Measurements from ENCODE around the gene CLK4.

CLK4 gene

GRCh38 chr5:178573216-178573615 is 53.6 kb downstream of the CLK4 start:
- Histone ChIP-seq H3K4me3 (ENCODE audit: low read depth, low read length, poor library complexity, severe bottlenecking) (no peak overlapping the region), H3K9me2 (ENCODE audit: low read depth, low read length) (no peaks in the 10 kb centered on the region), H2AFZ (ENCODE audit: low read length) (no peak overlapping the region), H4K20me1 (ENCODE audit: insufficient read depth, low read length) (no peaks in the 10 kb centered on the region), H3K9ac (ENCODE audit: low read length) (no peak overlapping the region), H3K4me1 (ENCODE audit: insufficient read depth, low read length, severe bottlenecking) (no peaks in the 10 kb centered on the region), H3K4me2 (ENCODE audit: low read length) (no peak overlapping the region), H3K79me2 (ENCODE audit: insufficient read depth, low read length) (no peaks in the 10 kb centered on the region), H3F3A (ENCODE audit: insufficient read depth, low read length) (no peaks in the 10 kb centered on the region), H3K27ac (ENCODE audit: low read depth, low read length, poor library complexity, severe bottlenecking) (no peak overlapping the region), H3K27me3 (ENCODE audit: insufficient read depth, low read length) (no peaks in the 10 kb centered on the region; the same call in 1 of the 2 replicates), H3K9me3 (ENCODE audit: low read length) (no peaks in the 10 kb centered on the region; the same call in 1 of the 2 replicates), H3K36me3 (ENCODE audit: insufficient read depth, low read length) (no peaks in the 10 kb centered on the region; the same call in 1 of the 2 replicates)
- TF ChIP-seq CTCF (IDR thresholded peaks at IDR 0.05; ENCODE audit: low read length), result no peak
- no peak for TF ChIP-seq EZH2 (IDR thresholded peaks at IDR 0.05; ENCODE audit: borderline replicate concordance, low read length)

- no peaks in the 10 kb centered on the region for H4K20me1 ChIP-seq (ENCODE audit: insufficient read depth, low read length)
- H3K4me1 ChIP-seq (ENCODE audit: insufficient read depth, low read length, severe bottlenecking), result no peaks in the 10 kb centered on the region
- H3K9me2 ChIP-seq (ENCODE audit: low read depth, low read length), result no peaks in the 10 kb centered on the region
- H3K4me3 ChIP-seq (ENCODE audit: low read depth, low read length, poor library complexity, severe bottlenecking), result no peak overlapping the region
- H3K9me3 ChIP-seq (ENCODE audit: low read length), result no peaks in the 10 kb centered on the region; the same call in 1 of the 2 replicates
- no peaks in the 10 kb centered on the region for H3F3A ChIP-seq (ENCODE audit: insufficient read depth, low read length)
- H3K9ac ChIP-seq (ENCODE audit: low read length), result no peak overlapping the region
- no peaks in the 10 kb centered on the region; the same call in 1 of the 2 replicates for H3K36me3 ChIP-seq (ENCODE audit: insufficient read depth, low read length)
- no peak overlapping the region for H2AFZ ChIP-seq (ENCODE audit: low read length)
- H3K27me3 ChIP-seq (ENCODE audit: insufficient read depth, low read length), result no peaks in the 10 kb centered on the region; the same call in 1 of the 2 replicates
- no peaks in the 10 kb centered on the region for H3K79me2 ChIP-seq (ENCODE audit: insufficient read depth, low read length)
- no peak overlapping the region for H3K27ac ChIP-seq (ENCODE audit: low read depth, low read length, poor library complexity, severe bottlenecking)
- TF ChIP-seq EZH2 (IDR thresholded peaks at IDR 0.05; ENCODE audit: borderline replicate concordance, low read length) (no peak), CTCF (IDR thresholded peaks at IDR 0.05; ENCODE audit: low read length) (no peak)
- no peak overlapping the region for H3K4me2 ChIP-seq (ENCODE audit: low read length)
Measured at GRCh38 chr5:178572617-178573016, 54.2 kb downstream of the CLK4 start.

GRCh38 chr5:178569485-178569884 is 57.4 kb downstream of the CLK4 start:
- TF ChIP-seq CTCF (IDR thresholded peaks at IDR 0.05; ENCODE audit: low read length), result no peak
- TF ChIP-seq EZH2 (IDR thresholded peaks at IDR 0.05; ENCODE audit: borderline replicate concordance, low read length), result no peak
- H3K36me3 ChIP-seq (ENCODE audit: insufficient read depth, low read length), result no peaks in the 10 kb centered on the region; the same call in 1 of the 2 replicates
- H3K27ac ChIP-seq (ENCODE audit: low read depth, low read length, poor library complexity, severe bottlenecking), result no peak overlapping the region
- H3K9ac ChIP-seq (ENCODE audit: low read length), result no peak overlapping the region
- no peaks in the 10 kb centered on the region for H3F3A ChIP-seq (ENCODE audit: insufficient read depth, low read length)
- H3K27me3 ChIP-seq (ENCODE audit: insufficient read depth, low read length), result no peaks in the 10 kb centered on the region; the same call in 1 of the 2 replicates
- no peaks in the 10 kb centered on the region; the same call in 1 of the 2 replicates for H3K9me3 ChIP-seq (ENCODE audit: low read length)
- H3K4me2 ChIP-seq (ENCODE audit: low read length), result no peak overlapping the region
- no peaks in the 10 kb centered on the region for H4K20me1 ChIP-seq (ENCODE audit: insufficient read depth, low read length)
- H2AFZ ChIP-seq (ENCODE audit: low read length), result no peak overlapping the region
- no peaks in the 10 kb centered on the region for H3K9me2 ChIP-seq (ENCODE audit: low read depth, low read length)
- no peak overlapping the region for H3K4me3 ChIP-seq (ENCODE audit: low read depth, low read length, poor library complexity, severe bottlenecking)
- no peaks in the 10 kb centered on the region for H3K4me1 ChIP-seq (ENCODE audit: insufficient read depth, low read length, severe bottlenecking)
- no peaks in the 10 kb centered on the region for H3K79me2 ChIP-seq (ENCODE audit: insufficient read depth, low read length)
